GM19468 (cell line): ENCODE measurements around the gene TNFAIP8L2.

Experiments used
- ATAC-seq: cut with Tn5 transposase; IDR thresholded peaks from one replicate; pipeline ENCODE4 v1.9.1; 2021; ENCODE audit warnings: mild to moderate bottlenecking, moderate library complexity, moderate number of reproducible peaks; ENCODE audit not compliant: unreplicated experiment; ENCODE audit errors: extremely low read depth

TNFAIP8L2 gene

DNA sequence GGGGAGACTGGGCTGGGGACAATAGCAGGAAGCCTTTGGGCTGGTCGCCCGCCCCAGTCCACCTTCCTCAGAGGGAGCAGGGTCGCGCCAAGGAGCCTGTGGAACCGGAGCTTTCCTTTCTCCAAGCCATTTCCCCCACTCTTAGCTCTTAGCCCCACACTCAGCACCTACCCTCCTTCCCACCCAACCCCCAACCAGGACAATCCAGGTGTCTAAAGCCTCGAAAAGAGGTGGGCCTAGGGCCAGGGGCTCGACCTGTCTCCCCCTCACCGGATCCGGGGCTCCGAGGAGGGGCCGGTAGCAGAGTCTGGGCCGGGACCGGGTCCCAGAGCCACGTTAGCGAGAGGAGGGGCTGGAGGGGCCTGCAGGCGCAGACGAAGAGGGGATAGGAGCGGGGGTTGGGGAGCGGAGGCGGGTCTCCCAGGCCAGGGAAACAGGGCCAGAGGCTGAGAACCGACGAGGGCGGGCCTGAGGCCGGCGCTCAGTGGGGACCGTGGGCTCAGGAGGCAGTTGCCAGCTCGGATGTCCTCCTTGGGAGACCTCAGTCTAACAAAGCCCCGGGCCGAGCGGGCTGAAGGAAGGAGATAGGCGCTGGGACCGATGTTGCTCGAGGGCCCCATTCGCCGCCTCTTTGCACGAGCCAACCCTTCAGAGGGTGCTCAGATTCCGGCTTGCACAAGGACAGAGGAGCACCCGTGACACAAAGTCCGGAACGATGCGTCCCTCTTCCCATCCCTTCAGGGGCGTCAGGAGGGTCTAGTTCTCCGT, 11.0 kb upstream of the TNFAIP8L2 start:
- no peak for ATAC-seq

DNA sequence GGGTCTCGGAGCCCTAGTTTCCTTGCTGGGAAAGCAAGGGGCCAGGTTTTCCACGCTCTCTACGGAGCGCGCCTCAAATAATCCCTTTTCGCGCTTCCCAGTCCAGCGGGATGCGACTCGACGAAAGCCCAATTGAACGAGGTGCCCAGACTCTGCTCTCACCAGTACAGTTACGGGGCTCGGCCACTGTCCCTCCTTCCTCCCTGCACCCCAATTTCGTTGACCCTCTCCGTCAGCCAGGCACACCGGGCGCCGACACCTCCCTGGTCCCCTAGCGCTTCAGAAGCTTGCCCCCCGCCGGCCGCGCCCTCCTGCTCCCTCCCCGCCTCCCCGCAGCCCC, 10.4 kb upstream of the TNFAIP8L2 start:
- ATAC-seq, result no peak

DNA sequence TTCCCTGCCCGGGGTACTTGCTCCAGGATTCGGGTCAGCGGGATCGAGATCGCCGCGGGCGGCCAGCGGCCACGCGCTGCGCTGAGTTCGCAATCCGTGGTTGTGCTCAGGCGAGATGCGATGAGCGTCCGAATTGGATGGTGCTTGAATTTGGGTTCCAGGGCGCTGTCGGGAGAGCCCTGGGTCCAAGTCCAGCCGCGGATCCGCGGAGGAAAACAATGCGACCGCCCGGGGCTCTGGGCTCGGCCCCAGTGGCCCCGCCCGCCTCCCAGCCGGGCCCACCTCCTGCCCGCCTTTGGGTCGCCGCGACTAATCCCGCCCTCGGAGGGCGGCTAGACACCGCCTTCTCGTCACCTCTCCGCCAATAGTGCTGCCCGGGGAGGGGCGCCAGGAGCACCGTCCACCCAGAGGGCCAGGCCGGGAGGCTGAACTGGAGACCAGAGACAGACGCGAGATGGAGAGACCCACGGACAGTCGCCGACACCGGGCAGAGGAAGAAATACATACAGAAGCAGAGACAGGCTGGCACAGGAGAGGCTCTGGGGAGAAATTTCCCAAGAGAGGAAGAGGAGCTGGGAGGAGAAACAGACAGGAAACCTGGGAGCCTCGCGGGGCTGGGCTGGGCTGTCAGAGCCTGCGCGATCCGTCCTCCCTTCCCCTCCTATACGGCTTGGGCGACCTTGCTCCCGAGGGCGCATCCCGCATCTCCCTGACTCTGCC, 9.9 kb upstream of the TNFAIP8L2 start, which contains the start of gene SEMA6C:
TSS of gene SEMA6C (minus strand) at position 220 of the 720 bp plus-strand sequence. CDS start 4,010 bp downstream, outside the sequence.
- ATAC-seq, result peak; percentile 89

DNA sequence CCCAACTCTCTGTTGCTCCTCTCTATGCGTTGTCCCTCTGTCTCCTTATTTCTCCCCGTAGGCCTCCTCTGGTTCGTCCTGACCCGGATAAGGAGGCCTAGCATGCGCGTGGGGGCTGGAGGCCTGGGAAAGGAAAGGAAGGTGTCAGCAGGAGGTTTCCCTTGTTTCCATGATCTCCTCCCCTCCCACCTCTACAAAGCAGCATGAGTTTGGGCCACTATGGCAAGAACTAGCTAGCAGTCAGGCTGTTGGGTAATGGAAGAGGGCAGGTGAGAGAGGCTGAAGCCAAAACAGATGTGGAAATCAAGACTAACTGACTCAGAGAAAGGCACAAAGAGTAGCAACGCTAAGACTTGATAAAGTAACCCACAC, 9.3 kb upstream of the TNFAIP8L2 start:
- ATAC-seq, result no peak

DNA sequence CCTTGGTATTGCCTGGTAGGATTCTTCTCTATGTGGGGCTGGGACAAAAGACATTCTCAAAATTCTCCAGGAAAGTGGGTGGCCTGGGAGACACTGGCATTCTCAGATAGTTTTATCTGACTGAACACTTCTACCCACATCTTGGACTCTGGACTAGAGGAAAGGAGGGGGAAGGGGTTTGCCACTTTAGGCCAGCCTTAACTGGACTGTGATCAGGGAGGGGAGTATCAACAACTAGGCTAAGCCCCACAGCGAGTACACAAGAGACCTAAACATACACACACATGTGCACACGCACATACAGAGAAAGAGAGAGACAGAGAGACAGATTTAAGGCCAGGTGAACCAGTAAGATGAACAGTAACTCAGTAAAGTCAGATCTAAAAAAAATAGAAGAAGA, 8.8 kb upstream of the TNFAIP8L2 start:
- no peak for ATAC-seq

DNA sequence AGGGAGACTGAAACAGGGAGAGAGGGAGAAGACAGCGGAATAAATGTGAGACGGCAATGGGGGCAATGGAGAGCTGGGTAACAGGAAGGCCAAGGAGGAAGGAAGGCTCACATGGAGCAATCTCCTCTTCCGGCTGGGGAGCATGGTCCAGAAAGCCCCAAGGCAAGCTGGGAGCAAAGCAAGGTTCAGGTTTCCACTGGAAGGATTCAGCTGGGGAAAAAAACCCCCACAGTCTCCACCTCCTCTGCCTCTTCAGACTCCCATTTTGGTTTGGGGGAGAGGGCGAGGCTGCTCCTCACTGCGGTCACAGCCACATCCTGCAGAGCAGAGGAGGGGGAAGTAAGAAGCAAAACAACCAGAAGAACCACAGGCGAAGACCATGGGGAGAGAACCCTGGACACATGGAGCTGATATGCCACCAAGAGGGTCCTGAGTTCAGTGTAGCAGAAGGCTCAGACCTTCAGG, 650 bp downstream of the TNFAIP8L2 start:
- no peak for ATAC-seq

DNA sequence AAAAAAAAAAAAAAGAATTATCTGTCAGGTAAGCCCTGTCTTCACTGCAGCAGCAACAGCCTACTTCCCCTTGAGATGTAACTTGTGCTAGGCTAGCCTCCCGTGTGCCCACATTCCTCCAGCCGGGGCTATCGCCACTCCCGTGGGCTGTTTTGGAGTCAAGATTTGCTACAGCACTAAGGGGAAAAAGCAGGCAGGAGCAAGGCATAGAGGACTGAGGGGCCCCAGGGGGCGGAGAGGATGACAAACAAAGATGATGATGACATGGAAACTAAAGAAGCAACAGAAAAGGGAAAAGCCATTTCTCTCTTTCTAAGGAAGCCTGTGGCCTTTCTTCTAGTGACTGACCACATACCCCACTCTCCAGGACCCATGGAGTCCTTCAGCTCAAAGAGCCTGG, 1.9 kb downstream of the TNFAIP8L2 start:
- no peak for ATAC-seq

DNA sequence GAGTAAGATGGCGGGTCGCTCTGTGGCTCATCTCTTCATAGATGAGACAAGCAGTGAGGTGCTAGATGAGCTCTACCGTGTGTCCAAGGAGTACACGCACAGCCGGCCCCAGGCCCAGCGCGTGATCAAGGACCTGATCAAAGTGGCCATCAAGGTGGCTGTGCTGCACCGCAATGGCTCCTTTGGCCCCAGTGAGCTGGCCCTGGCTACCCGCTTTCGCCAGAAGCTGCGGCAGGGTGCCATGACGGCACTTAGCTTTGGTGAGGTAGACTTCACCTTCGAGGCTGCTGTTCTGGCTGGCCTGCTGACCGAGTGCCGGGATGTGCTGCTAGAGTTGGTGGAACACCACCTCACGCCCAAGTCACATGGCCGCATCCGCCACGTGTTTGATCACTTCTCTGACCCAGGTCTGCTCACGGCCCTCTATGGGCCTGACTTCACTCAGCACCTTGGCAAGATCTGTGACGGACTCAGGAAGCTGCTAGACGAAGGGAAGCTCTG, 2.4 kb downstream of the TNFAIP8L2 start:
- no peak for ATAC-seq

DNA sequence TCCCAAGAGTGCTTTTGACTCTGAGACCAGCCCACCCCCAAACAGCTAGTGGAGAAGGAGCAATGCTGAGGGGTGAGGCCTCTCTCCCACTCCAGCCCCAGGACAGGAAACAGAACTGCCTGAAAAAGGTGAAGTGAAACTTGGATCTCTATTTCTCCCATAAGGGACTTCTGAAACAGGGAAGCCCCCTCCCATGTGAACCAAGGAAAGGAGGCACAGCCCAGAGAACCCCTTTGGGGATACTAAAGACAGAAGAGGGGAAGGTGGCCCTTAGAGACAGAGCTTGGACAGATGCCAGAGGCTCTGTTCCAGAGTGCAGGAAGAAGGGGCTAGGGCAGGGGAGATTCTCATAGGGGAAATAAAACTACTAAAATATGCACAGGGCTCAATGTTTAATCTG, 2.9 kb downstream of the TNFAIP8L2 start:
- no peak for ATAC-seq

DNA sequence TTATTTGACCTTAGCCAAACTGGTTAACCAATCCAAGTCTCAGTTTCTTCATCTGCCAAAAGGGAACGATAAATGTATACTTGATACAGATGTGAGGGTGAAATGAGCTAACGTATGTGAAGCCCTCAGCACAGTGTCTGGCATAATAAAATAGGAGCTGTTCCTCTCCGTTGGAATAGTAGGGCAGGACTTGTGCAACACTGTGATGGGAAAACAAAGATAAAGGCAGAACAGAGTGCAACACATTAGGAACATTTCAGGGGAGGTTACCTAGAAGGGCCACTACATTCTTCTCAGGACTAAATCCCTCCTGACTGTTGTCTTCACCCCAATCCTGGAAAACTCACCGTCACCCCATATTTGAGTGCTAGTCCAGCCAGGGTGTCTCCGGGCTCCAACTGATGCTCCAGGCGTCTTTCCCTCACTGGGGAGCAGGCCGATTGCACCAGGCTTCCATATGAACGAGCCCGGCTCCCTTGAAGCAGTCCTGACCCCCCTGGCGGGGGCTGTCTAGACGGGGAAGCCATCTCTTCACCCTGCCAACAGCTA, 8.4 kb downstream of the TNFAIP8L2 start:
- no peak for ATAC-seq

DNA sequence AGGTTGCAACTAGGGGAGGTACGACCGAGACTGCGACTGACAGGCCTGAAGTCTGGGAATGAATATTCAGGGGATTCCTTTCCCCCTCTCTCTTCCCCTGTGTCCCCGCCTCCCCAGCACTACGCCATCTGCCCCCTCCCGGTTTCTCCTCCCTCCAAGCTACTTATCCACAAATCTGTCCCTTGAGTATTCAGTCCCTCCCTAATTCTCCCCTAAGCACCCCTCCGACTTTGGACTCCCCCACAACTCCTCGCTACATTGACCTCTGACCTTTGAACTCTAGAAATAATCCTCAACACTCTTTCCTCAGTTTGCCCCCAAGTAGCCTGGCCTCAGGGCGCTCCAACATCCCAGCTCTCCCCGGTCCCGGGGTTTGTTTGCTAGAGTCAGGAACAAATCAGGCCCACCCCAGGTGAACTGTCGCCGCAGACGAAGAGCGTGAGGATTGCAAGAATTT, 8.9 kb downstream of the TNFAIP8L2 start:
- no peak for ATAC-seq

DNA sequence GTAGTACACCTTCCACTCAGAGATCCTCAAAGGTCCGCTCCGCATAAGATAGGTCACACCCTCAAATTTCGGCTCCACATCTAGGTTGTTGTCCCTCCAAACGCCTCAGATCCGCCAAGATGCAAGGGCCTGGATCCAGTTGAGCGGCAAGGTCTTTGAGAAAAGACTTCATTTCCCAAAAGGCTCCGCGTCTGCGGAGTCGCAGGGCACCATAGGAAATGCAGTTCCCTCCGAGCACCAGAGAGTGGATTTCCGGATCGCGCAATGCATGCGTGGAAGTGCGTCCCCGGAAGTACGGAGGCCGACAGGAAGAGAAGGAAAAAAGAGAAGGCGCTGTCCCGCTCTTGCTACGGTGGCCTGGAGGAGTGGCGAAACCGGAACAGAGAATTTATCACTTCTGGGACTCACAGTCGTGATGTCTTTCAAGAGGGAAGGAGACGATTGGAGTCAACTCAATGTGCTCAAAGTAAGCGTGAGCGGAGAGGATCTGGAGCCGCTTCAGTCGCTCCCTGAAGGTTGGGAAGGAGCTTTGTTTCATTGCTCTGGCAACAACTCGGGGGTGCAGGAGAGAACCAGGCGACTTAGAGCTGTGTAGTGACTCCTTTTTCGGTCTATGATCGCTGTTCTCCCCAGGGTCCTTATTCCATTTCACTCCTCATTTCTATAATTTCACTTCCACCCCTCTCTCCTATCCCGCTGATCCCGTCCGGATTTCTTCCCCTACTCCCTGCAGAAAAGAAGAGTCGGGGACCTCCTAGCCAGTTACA, 9.5 kb downstream of the TNFAIP8L2 start, which contains the start of the genes LYSMD1 and SCNM1:
TSS of gene LYSMD1 (minus strand) at position 165 of the 767 bp plus-strand sequence. CDS start 644 bp downstream, outside the sequence.
TSS of gene SCNM1 (plus strand) at position 407 of the 767 bp plus-strand sequence. CDS start at position 416, 9 bp downstream.
- peak; percentile 68 for ATAC-seq

DNA sequence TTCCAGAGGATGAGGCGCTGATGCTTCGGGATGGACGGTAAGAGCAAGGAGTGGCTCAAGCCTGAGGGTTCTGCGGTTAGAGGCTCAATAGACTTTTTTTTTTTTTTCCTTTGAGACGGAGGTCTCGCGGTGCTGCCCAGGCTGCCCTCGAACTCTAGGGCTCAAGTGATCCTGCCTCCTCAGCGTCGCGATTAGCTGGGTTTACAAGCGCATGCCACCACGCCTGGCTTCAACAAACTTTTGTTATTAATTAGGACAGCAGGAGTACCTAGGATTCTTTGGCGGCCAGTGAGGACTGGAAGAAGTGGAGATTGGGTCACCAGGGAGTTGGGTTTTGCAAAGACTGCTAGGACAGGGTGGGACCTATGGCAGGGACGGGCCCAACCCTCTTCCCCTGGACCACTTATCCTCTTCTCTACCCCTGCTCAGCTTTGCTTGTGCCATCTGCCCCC, 10.1 kb downstream of the TNFAIP8L2 start:
- no peak for ATAC-seq

DNA sequence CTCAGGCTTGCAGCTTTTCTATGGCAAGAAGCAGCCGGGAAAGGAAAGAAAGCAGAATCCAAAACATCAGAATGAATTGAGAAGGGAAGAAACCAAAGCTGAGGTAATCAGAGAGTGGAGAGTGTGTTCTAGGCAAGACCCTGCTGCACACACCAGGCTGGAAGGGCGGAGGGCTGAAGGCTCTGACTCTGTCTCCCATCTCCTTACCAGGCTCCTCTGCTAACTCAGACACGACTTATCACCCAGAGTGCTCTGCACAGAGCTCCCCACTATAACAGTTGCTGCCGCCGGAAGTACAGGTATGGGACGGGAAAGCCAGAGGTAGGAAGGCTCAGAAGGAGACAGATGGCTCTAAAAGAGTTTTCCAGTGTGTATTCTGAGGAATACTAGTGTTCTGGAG, 10.7 kb downstream of the TNFAIP8L2 start:
- ATAC-seq, result no peak

DNA sequence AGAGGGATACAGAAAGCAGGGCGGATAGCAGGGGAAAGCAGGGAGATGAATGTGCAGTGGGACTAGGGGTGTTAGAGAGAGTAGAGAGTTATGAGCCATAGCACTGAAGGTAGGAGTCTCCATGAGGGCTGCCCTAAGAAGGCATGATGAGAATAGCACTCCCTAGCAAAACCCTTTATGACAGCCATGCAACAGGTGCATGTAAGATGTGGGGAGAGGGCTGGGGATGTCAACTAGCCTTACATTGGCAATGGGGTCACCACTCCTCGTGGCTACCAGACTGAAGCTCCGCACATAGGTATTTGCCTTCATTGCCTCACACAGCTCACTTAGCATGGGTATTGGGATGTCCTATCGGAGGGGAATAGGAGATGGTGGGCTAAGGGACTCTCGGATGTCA, 14.7 kb downstream of the TNFAIP8L2 start:
- no peak for ATAC-seq

DNA sequence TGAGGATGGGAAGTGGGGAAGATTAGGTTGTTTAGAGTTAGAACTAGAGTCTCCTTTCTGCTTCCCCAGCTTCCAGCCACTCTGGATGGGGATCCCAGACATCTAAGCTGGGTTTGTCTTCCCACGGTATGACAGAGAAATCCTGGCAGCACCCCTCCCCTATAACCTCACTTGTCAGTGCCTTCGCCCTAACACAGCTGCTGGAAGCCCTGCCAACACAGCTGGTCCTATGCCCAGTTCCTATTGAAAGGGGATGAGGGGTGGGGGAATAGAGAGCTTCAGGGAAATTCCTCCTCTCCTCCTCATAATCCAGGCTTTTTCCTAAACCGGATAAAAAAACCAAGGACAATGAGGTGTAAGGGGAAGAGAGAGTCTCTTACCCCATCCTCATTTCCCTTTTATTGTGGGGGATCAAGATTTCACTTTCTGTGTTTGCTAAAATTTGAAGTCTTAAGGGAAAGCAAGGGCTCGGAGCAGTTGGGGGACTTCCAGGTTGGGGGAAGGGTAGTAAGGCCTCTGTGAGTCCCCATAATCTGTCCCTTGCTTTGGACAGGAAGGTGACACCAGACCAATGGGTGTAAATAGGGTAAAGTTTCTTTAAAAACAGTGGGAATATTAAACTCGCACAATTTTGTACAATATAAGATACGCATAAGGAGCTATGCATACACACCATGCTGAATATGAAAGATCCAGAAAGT, 18.7 kb downstream of the TNFAIP8L2 start:
- no peak for ATAC-seq

DNA sequence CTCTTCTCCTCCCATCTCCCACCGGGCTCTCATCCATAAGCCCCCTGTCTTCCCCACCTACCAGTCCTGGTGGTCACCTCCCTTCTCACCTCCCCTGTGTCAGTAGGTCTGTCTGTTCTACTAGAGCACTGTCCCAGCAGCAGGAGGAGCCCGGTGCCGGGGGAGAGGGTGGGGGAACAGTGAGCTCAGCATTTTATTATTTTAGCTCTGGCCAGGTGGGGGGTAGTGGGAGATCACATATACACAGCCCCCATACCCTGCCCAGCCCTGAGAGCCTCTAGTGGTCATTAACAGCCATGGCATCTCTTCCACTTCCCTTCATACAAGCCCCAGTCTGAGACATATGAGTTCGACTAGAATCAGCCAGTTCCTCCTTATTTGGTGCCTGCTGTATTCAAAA, 19.4 kb downstream of the TNFAIP8L2 start, which contains the start of gene TMOD4:
TSS of gene TMOD4 (minus strand) at position 119 of the 400 bp plus-strand sequence. CDS start 1,106 bp downstream, outside the sequence.
- no peak for ATAC-seq

DNA sequence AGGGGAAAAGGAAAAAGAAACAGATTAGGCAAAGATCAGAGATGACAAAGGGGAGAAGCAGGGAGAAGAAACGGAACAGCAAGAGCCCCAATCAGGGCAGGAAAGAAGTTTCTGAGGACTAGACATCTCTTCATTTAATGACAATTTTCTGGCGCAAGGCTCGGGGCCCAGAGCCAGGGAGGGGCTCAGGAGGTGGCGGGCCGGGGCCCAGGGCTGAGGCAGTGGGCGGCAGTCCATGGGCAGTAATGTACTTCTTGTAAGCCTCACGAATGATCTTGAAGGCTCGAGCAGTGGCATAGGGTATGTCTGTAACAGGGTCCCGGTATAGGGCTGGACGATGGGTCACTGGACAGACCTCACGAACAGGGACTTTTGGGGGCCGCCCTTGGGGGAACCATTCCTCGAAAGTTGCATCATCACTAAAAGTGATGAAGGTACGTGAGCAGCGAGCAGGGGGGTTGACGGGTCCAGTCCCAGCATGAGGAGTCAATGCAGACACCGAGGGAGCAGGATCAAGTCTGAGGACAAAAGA, 20.1 kb downstream of the TNFAIP8L2 start:
- ATAC-seq, result no peak

DNA sequence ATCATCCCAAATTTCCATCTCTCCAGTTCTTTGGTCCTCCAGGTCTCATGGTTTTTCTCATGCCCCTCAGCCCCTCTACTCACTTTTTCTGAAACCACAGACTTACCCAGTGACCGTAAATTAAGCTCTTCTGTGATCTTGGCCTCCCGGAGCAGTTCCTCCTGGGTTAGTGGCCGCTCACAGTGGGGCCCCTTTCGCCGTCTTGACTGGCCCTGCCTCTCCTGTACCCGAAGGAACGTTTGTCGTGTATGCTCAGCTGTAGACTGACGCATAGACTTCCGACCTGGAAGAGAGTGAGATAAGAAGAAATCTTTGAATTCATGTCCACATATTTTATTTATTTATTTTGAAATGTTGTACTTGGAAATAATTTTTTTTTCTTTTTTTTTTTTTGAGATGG, 27.8 kb downstream of the TNFAIP8L2 start:
- no peak for ATAC-seq
